Colonic mucosa (tissue), 4 donors: Measurements from ENCODE around the gene CCDC167. TPM values are rescaled to one million over a fixed set of nuclear protein-coding genes. Genes with fewer than 3 reads are reported as not detected.

Experiments
- DNase-seq: peaks from one replicate; pipeline ENCODE4 v3.0.0-alpha.2; 2020
- H3K27ac ChIP-seq: fragments of 200-600 bp; one replicate; pipeline ENCODE4 v1.8.0; 2021
- H3K27me3 ChIP-seq: fragments of 200-600 bp; one replicate; pipeline ENCODE4 v1.8.0; 2021
- H3K36me3 ChIP-seq: fragments of 200-600 bp; one replicate; pipeline ENCODE4 v1.8.0; 2021
- H3K4me1 ChIP-seq: fragments of 200-600 bp; one replicate; pipeline ENCODE4 v1.8.0; 2021; ENCODE audit warnings: mild to moderate bottlenecking
- H3K4me3 ChIP-seq: fragments of 200-600 bp; one replicate; pipeline ENCODE4 v1.8.0; 2021
- H3K9ac ChIP-seq, 2 donors: one replicate each; pipeline ENCODE4 v1.7.0; 2013; ENCODE audit warnings: control low read depth in 2 of 2, low read depth in 2 of 2, low read length in 2 of 2
- H3K9me3 ChIP-seq: fragments of 200-600 bp; one replicate; pipeline ENCODE4 v1.8.0; 2021
- intact Hi-C: fragments of 100-400 bp; cut with DNase I; formaldehyde crosslinking; loops from one replicate; pipeline ENCODE4 v1.14.1; 2022
- total RNA-seq, 2 donors: library from RNA; stranded (reverse); fragmentation: NEBNext Ultra II Directional in 1 of 2; extraction: Animal tissue kit (Norgen Biotek cat#: 25700) in 1 of 2; gene quantifications; one replicate each; pipeline ENCODE4 v1.2.1, GENCODE V29; 2021
- TF ChIP-seq, protein P1 (sequence below): fragments of 200-600 bp; IDR thresholded peaks from one replicate; pipeline ENCODE4 v1.8.0; 2022; ENCODE audit warnings: antibody characterized with exemption, mild to moderate bottlenecking
- donor health status: healthy.
- donor health status: DM: no; HTN: no; CAD: no.
- donor health status: DM: no; HTN: no; CAD: no.

CCDC167 gene
- total RNA-seq, 2 donors from 2014 or later = 11.8 to 31.8 TPM

DNA sequence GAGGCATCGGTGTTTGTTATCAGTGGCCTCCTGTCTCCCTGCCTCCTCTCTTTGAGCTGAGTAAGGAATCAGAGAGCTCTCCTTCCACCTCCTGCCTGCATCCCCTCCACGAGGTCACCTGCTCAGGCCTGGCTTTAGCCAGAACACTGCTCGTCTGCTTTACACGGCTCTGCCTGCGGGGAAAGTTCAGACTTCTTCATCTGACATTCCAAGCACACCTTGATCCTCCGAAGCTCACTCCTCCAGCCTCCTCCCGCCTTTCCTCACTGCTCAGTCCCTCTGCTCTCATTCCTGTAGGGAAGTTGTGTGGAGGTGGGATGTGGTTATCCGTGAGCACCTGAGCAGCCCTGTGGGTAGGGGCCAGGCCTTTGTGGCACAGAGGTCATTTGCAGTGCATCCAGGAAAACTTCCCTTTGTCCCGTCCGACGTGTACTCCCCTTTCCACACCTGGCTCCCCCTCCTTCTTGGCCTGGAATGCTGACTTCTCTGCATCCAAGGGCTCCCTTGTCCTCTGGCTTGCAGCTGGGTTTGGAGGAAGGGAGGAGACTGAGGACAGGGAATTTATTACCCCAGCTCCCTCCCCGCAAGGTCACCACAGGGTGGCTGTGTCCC is 12.8 kb upstream of the CCDC167 start:
- Histone ChIP-seq H3K9ac (no peak overlapping the region), H3K27me3 (no peaks in the 10 kb centered on the region), H3K4me3 (no peak overlapping the region), H3K27ac (no peak overlapping the region), H3K4me1 (peaks cover 5% of the 10 kb centered on the region), H3K36me3 (no peaks in the 10 kb centered on the region), H3K9me3 (no peaks in the 10 kb centered on the region)
- intact Hi-C loops = no loop called here
- DNase-seq = no peak
- TF ChIP-seq, protein P1, sequence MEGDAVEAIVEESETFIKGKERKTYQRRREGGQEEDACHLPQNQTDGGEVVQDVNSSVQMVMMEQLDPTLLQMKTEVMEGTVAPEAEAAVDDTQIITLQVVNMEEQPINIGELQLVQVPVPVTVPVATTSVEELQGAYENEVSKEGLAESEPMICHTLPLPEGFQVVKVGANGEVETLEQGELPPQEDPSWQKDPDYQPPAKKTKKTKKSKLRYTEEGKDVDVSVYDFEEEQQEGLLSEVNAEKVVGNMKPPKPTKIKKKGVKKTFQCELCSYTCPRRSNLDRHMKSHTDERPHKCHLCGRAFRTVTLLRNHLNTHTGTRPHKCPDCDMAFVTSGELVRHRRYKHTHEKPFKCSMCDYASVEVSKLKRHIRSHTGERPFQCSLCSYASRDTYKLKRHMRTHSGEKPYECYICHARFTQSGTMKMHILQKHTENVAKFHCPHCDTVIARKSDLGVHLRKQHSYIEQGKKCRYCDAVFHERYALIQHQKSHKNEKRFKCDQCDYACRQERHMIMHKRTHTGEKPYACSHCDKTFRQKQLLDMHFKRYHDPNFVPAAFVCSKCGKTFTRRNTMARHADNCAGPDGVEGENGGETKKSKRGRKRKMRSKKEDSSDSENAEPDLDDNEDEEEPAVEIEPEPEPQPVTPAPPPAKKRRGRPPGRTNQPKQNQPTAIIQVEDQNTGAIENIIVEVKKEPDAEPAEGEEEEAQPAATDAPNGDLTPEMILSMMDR = no peak

DNA sequence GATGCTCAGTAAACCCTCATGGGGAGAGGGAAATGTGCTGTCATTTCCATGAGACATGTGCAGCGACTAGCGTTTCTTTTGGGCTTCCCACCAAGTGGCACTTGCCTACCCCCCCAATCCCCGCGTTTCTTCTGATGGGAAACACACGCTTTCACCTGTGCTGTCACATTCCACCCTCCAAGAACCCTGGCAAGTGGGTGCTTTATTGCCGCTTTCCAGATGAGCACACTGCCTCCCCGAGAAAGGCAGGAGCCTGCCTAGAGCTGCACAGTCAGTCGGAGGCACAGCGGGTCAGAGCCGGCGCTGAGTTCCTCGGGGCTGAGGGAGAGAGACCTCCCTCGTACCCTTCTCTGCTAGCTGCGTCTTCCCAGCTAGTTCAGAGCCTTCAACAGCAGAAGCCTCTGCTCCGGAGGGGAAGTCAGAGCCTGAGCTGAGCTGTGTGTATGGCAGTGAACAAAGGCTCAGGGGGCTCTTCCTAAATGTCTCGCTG is 12.3 kb upstream of the CCDC167 start:
- Histone ChIP-seq H3K9ac (no peak overlapping the region), H3K4me3 (no peak overlapping the region), H3K27me3 (no peaks in the 10 kb centered on the region), H3K36me3 (no peaks in the 10 kb centered on the region), H3K9me3 (no peaks in the 10 kb centered on the region), H3K4me1 (peaks cover 5% of the 10 kb centered on the region), H3K27ac (no peak overlapping the region)
- no peak for DNase-seq
- TF ChIP-seq, protein P1 = no peak
- intact Hi-C loops = no loop called here

DNA sequence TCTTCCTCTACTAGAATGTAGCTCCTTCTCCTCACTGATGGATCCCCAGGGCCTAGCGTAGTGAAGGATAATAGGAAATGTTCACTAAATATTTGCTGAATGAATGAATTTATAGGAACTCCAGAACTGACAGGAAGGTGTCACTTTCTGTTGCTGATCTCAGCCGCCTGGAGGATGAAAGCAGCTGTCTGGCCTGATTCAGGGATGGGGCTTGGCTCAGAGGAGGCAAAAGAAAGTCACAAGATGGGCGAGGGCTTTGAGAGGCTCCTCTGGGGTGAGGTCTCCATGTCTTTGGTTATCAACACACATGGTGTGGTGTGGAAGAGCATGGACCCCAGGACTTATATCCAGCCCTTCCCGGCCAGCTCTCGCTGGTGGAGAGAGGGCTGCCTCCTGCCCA is 11.5 kb upstream of the CCDC167 start:
- no peak overlapping the region for H3K4me3 ChIP-seq
- H3K36me3 ChIP-seq = no peaks in the 10 kb centered on the region
- no peak for DNase-seq
- H3K27me3 ChIP-seq = no peaks in the 10 kb centered on the region
- H3K9me3 ChIP-seq = no peaks in the 10 kb centered on the region
- H3K27ac ChIP-seq = no peak overlapping the region
- H3K9ac ChIP-seq = no peak overlapping the region
- H3K4me1 ChIP-seq = peaks cover 3% of the 10 kb centered on the region
- TF ChIP-seq, protein P1 = no peak
- intact Hi-C loops = no loop called here

DNA sequence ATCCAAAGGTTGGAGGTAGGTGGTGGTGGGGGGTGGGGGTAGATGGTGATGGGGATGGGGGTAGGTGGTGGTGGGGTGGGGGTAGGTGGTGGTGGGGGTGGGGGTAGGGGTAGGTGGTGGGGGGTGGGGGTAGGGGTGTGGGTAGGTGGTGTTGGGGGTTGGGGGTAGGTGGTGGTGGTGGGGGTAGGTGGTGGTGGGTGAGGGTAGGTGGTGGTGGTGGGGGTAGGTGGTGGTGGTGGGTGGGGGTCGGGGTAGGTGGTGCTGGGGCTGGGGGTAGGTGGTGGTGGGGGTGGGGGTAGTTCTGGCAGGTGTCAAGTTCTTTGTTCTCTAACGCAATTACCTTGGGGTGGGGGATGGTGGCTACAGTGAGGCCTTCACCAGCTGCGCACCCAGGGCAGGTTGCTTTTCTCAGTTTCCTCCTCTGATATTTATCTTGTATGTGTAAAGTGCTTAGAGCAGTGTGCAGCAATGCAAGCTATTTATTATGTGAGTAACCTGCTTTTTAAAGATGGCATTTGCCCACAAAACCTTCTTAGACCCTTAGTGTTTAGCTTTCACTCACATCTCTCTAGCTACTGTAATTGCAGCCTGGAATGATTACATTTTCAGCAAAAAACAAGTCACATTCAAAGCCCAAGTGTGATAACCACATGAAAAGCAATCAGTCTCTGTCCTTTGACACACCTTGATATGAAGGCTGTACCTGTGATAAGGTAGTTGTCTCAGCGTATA is 8.2 kb upstream of the CCDC167 start:
- intact Hi-C loops = no loop called here
- Histone ChIP-seq H3K27me3 (no peaks in the 10 kb centered on the region), H3K9me3 (no peaks in the 10 kb centered on the region), H3K4me3 (no peak overlapping the region), H3K9ac (no peak overlapping the region), H3K36me3 (no peaks in the 10 kb centered on the region), H3K4me1 (no peaks in the 10 kb centered on the region), H3K27ac (no peak overlapping the region)
- TF ChIP-seq, protein P1 = no peak
- no peak for DNase-seq

DNA sequence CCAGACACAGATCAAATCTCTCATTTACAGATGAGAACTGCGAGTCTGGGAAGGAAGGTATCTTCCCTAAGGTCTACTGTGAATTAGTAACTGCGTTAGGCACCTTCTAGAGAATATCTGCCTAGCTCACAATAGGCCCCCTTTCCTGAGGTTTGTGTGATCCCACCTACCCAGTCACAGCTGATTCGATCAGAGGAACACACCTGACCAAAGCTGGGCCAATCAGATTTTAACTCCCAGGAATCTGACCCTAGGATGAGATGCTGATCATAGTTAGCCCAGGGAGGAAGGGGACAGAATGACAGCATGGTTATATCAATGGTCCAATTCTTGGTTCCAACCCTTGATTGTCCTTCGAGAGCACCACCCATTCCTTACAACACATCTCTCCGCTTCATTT is 7.4 kb upstream of the CCDC167 start:
- Histone ChIP-seq H3K36me3 (no peaks in the 10 kb centered on the region), H3K9me3 (no peaks in the 10 kb centered on the region), H3K4me1 (no peaks in the 10 kb centered on the region), H3K27me3 (no peaks in the 10 kb centered on the region), H3K9ac (no peak overlapping the region), H3K27ac (no peak overlapping the region), H3K4me3 (no peak overlapping the region)
- TF ChIP-seq, protein P1 = no peak
- intact Hi-C loops = no loop called here
- DNase-seq = no peak
